ENCODE measurements around the gene DRGX.

DNA sequence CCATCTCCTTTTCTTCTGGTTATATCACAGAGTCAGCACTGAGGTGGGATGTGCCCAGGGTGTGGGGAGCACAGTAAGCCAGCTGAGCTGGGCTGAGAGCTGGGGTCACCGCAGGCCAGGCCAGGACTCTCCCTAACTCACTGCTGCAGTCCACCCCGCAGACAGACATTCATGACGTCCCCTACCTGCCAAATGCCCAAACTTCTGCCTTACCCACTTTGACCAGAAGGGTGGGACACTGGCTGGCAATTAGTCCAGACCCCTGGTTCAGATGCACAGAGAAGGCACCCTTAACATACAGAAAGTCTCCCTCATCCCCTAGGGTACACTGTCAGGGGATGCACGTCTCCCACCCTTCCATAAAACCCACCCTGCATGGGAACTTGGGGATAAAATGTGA lies 2.1 kb downstream of the DRGX start:
- TF ChIP-seq, protein P1, sequence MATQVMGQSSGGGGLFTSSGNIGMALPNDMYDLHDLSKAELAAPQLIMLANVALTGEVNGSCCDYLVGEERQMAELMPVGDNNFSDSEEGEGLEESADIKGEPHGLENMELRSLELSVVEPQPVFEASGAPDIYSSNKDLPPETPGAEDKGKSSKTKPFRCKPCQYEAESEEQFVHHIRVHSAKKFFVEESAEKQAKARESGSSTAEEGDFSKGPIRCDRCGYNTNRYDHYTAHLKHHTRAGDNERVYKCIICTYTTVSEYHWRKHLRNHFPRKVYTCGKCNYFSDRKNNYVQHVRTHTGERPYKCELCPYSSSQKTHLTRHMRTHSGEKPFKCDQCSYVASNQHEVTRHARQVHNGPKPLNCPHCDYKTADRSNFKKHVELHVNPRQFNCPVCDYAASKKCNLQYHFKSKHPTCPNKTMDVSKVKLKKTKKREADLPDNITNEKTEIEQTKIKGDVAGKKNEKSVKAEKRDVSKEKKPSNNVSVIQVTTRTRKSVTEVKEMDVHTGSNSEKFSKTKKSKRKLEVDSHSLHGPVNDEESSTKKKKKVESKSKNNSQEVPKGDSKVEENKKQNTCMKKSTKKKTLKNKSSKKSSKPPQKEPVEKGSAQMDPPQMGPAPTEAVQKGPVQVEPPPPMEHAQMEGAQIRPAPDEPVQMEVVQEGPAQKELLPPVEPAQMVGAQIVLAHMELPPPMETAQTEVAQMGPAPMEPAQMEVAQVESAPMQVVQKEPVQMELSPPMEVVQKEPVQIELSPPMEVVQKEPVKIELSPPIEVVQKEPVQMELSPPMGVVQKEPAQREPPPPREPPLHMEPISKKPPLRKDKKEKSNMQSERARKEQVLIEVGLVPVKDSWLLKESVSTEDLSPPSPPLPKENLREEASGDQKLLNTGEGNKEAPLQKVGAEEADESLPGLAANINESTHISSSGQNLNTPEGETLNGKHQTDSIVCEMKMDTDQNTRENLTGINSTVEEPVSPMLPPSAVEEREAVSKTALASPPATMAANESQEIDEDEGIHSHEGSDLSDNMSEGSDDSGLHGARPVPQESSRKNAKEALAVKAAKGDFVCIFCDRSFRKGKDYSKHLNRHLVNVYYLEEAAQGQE (IDR thresholded peaks at IDR 0.05; ENCODE audit: borderline replicate concordance), result no peak
- TF ChIP-seq, protein P2, sequence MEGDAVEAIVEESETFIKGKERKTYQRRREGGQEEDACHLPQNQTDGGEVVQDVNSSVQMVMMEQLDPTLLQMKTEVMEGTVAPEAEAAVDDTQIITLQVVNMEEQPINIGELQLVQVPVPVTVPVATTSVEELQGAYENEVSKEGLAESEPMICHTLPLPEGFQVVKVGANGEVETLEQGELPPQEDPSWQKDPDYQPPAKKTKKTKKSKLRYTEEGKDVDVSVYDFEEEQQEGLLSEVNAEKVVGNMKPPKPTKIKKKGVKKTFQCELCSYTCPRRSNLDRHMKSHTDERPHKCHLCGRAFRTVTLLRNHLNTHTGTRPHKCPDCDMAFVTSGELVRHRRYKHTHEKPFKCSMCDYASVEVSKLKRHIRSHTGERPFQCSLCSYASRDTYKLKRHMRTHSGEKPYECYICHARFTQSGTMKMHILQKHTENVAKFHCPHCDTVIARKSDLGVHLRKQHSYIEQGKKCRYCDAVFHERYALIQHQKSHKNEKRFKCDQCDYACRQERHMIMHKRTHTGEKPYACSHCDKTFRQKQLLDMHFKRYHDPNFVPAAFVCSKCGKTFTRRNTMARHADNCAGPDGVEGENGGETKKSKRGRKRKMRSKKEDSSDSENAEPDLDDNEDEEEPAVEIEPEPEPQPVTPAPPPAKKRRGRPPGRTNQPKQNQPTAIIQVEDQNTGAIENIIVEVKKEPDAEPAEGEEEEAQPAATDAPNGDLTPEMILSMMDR (IDR thresholded peaks at IDR 0.05; ENCODE audit: poor library complexity, severe bottlenecking), result no peak
- TF ChIP-seq EZH2 (IDR thresholded peaks at IDR 0.05; ENCODE audit: borderline replicate concordance, insufficient read depth, low read length, poor library complexity, severe bottlenecking) (no peak), MXI1 (conservative IDR thresholded peaks at IDR 0.05; ENCODE audit: poor library complexity, severe bottlenecking) (no peak), POLR2AphosphoS5 (IDR thresholded peaks at IDR 0.05) (no peak), TAF1 (IDR thresholded peaks at IDR 0.05; ENCODE audit: low read depth) (no peak), EP300 (conservative IDR thresholded peaks at IDR 0.05; ENCODE audit: poor library complexity, severe bottlenecking) (no peak)
